K562 (cell line): ENCODE data around the gene NUP160. TPM values are rescaled to one million over a fixed set of nuclear protein-coding genes. Genes with fewer than 3 reads are reported as not detected.

Source experiments
- BCOR ChIP-seq: fragments of 450-650 bp; IDR thresholded peaks from 2 replicates; pipeline ENCODE4 v1.6.1; 2016
- LCOR ChIP-seq: sonication (generic); formaldehyde crosslinking; IDR thresholded peaks from 2 replicates; pipeline ENCODE4 v1.8.0; 2022; ENCODE audit warnings: mild to moderate bottlenecking, missing genetic modification reagents
- PRMT5 ChIP-seq: sonication (generic); formaldehyde crosslinking; IDR thresholded peaks from 2 replicates; pipeline ENCODE4 v1.5.0; 2020; ENCODE audit warnings: missing genetic modification reagents
- SNIP1 ChIP-seq: fragments of 450-650 bp; IDR thresholded peaks from 2 replicates; pipeline ENCODE4 v1.7.1; 2017; ENCODE audit warnings: low read depth, mild to moderate bottlenecking
- TAL1 ChIP-seq: fragments of 450-650 bp; IDR thresholded peaks from 2 replicates; pipeline ENCODE4 v1.6.1; 2016; ENCODE audit warnings: mild to moderate bottlenecking
- TRIM25 ChIP-seq: fragments of 450-650 bp; IDR thresholded peaks from 2 replicates; pipeline ENCODE4 v1.7.0; 2016; ENCODE audit warnings: borderline replicate concordance
- ZBED1 ChIP-seq: IDR thresholded peaks from 2 replicates; pipeline ENCODE4 v1.6.1; 2014
- ZNF134 ChIP-seq: fragments of 250-450 bp; sonication (Bioruptor Pico); conservative IDR thresholded peaks from 2 replicates; pipeline ENCODE4 v1.4.0; 2020
- ZNF592 ChIP-seq: fragments of 450-650 bp; IDR thresholded peaks from 2 replicates; pipeline ENCODE4 v1.6.1; 2017; ENCODE audit warnings: antibody characterized with exemption, mild to moderate bottlenecking
- polyA plus RNA-seq, 8 experiments: library from polyadenylated mRNA; depleted of rRNA in 4 of 8; stranded (reverse) in 5 of 8; unstranded in 3 of 8; fragments of >200 nt; fragmentation: Nextera tagmentation in 2 of 8; fragmentation: Illumina TruSeq in 1 of 8; extraction: Ambion mirVana in 2 of 8; extraction: Trizol in 1 of 8; gene quantifications; 2 replicates each; pipeline versions ENCODE4 v1.2.1 to v1.2.3, GENCODE V29; 2011 to 2014; ENCODE audit warnings: inconsistent platforms in 1 of 8, missing spikeins in 1 of 8
- total RNA-seq, 7 experiments: library from RNA; depleted of rRNA in 6 of 7; stranded (reverse); fragments of >200 nt in 6 of 7; fragmentation: Illumina TruSeq in 2 of 7; extraction: Trizol in 2 of 7; gene quantifications; 2 replicates each; pipeline versions ENCODE4 v1.2.1 to v1.2.3, GENCODE V29; 2011 to 2021; ENCODE audit warnings: low replicate concordance in 1 of 7

Gene NUP160
- total and polyA plus RNA-seq, 9 of the 15 experiments (the other 6 are each of a cell fraction or from before 2014, with no cell fraction given): 41.5 to 112 (median 65.0) TPM

- TF ChIP-seq ZNF592 (no peak), LCOR (CRISPR knock-in tag) (no peak), SNIP1 (no peak), PRMT5 (no peak), ZBED1 (no peak), TRIM25 (no peak), BCOR (no peak), ZNF134 (CRISPR knock-in tag) (no peak), TAL1 (no peak)
- TF ChIP-seq, all 486 proteins: peak for 0
Observed at GRCh38 chr11:47750725-47751124, 97.4 kb downstream of the NUP160 start (continued).
